NCI-H69 (cell line): ENCODE measurements around the gene KDM2A.

Experiments
- DNase-seq: peaks from one replicate; lab custom pipeline; 2025; lab: John Stamatoyannopoulos, UW

The KDM2A gene

DNA sequence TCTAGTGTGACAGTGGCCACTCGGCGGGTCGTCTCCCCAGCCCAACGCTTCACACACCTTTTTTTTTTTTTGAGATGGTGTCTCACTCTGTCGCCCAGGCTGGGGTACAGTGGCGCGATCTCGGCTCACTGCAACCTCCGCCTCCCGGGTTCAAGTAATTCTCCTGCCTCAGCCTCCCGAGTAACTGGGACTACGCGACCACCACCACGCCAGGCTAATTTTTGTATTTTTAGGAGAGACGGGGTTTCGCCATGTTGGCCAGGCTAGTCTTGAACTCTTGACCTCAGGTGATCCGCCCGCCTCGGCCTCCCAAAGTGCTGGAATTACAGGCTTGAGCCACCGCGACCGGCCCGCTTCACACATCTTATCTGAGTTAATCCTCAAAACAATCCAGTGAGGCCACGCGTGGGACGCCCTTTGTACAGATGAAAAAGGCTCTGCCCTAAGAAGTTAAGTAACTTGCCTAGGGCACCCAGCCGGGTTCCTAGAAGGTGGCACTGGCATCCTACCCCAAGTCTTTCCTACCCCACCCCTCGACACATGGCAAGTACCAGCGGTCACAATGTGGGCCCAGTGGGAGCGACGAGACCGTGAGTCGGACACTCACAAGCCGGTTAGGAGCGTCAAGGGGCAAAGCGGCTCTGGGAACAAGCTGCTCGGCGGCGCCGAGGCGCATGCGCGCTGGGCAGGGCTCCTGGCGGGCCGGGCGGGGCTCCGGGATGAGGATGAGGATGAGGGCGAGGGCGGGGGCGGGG is 142.0 kb downstream of the KDM2A start:
- peak; percentile 65 for DNase-seq

DNA sequence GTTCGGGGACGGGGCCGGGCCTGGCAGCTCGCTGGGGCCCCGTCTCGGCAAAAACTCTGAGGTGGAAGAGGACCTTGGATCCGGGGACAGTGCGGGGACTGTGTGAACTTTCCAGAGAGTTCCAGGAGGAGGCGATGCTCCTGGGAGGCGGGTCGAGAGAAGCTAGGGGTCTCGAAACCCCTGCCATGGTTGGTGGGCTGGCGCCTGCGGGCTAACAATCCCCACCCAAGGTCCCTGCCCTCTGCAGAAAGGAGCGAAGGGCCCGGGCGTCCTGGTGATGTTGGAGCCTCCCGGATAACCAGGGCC is 142.5 kb downstream of the KDM2A start:
- DNase-seq = no peak

DNA sequence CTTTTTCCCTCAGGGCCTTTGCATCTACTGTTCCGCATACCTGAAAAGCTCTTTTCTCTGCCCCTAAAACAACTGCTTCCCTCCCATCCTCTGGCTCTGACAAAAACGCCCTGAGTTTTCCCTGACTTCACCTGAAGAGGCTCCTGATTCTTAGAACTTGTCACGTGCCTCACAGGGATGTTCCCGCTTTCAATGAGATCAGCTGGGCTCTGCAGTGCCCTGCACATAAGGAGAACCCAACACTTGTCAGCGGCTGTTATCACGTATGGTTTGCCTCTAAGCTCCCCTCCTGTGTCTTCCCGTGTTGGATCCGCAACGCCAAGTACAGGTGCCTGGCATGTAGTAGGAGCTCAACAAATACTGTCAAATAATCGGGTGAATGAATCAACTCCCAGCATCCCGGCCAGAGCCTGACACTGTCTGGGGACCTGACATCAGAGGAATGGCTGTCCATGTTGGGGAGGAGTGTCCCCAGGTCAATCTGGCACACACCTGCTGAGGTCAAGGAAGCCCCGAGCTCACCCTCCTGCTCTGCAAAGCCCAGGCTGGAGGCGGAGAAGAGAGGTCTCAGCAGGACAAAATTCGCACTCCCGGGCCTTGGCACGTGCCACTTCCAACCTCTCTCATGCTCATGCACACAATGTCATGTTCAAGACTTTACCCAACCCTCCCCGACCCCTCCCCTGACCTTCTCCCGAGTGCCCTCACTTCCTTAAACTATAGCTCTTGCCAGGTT is 143.1 kb downstream of the KDM2A start:
- peak; percentile 19 for DNase-seq

DNA sequence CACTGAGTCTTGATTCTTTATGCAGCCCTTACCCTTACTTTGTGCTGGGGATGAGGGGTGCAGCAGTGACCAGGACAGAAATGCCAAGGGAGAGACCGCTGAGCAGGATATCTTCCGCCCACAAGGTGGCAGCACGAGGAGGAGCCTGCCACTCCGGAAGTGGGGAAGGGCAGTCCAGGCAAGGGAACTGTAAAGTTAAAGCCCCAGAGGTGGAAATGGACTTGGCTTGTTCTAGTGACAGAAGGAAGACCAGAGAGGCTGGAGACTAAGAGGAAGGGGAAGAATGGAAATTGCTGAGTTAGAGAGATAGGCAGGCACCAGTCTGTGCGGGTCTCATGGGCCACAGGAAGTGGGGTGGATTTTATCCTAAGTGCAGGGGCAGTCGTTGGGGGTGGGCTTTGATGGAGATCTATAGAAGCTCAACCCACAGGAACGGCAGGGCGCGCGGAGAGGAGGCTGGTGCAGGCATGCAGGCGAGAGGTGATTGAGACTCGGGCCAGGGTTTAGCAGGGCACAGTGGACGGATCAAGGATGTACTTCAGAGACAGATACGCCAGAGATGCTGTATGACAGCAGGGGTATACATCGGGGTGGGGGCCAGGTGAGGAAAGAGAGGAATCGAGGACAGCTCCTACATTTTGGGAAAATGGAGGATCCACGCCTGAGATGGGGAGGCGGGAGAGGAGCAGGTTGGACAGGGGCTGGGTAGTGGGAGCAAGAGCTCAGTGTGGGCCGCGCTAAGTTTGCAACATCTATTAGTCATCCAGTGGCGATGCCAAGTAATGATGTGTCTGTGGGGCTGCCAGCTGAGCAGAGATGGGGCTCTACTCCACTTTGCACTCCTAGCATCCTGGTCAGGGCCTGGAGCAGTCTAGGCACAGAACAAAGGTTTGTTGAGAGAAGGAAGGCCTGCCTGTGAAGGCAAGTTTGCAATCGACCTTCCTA is 143.9 kb downstream of the KDM2A start:
- DNase-seq = peak; percentile 85

DNA sequence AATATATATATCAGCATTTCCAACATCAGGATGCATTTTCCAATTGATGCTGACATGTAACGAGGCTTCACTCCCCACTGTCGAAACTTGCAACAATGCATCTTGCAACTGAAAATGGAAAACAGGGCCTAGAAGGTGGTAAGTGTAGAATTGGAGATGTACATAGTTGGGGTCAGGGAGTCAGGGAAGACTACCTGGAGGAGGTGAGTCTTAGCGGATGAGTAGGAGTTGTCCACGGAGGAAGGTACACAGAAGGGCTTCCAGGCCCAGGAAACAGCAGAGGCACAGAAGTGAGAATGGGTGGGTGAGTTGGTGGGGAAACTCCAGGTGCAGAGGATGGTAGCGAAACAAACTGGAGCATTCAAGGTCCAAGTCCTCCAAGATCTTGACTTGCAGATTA is 145.2 kb downstream of the KDM2A start:
- no peak for DNase-seq

DNA sequence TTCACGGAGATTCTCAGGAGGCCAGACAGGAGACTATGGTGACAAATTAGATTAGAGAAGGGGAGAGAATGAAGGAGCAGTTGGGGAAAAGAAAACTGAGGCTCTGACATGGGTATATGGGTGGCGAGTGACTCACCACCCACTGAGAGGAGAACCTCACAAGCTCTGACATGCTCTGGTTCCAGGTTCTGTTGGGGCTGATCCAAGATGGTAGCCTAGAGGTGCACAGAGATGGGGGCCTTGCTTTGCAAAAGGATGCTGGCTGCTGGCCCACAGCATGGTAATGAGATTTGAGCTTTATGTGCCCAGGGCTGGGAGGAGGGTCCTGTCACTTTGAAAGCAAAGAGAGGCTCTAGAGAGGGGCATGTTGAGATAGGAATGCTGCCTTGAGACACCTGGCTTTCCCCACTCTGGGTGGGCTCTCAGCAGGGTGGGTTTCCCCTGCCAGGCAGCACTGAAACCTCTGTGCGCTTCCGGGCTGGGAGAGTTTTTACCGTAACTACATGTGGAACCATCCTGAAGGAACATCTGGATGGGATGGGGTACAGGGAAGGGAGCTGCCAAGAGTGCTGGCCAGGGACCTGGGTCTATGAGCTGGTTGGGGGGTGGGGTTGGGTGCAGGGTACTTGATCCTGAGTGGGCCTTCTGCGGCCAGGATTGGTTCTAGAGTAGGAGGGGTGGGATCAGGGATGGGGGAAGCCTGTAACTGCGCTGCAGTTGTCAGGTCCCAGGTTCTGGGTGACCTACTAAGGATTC is 146.0 kb downstream of the KDM2A start:
- DNase-seq = no peak

DNA sequence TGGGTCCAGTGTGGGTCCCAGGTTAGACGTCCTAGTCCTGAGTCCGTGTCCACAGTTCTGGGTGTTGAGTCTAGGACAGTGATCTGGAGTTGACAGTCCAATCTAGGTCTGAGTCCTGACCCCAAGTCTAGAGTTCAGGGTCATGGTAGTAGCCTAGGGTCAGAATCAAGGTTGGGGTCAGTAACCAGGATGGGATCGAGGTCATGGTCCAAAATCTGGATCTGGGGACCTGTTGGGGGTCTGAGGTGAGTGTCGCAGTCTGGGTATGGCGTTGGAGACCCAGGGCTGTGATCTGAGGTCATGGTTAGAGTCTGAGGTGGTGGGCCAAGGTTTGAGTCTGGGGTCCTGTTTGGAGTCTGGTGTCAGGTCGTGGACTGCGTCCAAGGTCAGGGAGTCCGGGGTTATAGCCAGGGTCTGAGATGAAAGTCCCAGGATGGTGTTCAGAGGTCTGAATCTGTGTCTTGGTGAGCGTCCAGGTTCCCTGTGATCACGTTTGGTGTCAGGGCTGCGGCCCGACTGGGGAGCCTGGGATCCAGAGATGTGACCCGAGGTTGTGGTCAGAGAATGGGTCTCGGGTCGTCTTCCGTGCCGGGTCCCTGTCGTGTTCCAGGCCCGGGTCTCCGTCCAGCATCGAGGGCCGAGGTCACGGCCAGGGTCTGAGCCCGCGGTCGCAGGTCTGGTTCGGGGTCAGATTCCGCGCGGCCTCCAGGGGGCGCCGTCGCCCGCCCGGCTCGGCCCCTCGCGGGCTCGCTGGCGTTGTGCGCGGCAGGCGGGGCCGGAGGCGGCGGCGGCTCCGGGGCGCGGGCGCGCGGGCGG is 146.8 kb downstream of the KDM2A start:
- DNase-seq = peak; percentile 82

DNA sequence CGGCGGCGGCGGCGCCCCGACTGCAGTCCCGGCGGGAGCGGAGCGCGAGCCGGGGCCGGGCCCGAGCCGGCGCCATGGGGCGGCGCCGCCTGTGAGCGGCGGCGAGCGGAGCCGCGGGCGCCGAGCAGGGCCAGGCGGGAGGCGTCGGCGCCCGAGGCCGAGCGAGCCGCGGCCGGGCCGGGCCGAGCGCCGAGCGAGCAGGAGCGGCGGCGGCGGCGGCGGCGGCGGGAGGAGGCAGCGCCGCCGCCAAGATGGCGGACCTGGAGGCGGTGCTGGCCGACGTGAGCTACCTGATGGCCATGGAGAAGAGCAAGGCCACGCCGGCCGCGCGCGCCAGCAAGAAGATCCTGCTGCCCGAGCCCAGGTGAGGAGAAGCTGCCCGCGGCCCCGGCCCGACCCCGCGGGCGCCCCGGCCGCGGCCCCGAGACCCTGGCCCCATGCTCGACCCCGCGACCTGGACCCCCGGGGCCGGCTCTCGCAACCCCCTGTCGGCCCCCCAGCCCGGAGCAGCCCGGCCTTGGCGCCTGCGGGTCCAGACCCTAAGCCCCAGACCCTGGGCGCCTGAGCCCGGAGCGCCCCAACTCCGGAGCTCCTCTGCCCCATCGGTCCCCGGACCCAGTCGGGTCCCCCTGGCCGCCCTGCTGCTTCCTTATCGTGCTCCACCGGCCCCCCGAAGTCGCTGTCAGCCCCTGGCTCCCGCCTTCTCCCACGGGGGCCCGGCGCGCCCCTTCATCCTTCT is 147.6 kb downstream of the KDM2A start, which contains the start of gene GRK2:
TSS of gene GRK2 (plus strand) at position 25 of the 739 bp plus-strand sequence. CDS start at position 252, 227 bp downstream.
- peak; percentile 78 for DNase-seq

DNA sequence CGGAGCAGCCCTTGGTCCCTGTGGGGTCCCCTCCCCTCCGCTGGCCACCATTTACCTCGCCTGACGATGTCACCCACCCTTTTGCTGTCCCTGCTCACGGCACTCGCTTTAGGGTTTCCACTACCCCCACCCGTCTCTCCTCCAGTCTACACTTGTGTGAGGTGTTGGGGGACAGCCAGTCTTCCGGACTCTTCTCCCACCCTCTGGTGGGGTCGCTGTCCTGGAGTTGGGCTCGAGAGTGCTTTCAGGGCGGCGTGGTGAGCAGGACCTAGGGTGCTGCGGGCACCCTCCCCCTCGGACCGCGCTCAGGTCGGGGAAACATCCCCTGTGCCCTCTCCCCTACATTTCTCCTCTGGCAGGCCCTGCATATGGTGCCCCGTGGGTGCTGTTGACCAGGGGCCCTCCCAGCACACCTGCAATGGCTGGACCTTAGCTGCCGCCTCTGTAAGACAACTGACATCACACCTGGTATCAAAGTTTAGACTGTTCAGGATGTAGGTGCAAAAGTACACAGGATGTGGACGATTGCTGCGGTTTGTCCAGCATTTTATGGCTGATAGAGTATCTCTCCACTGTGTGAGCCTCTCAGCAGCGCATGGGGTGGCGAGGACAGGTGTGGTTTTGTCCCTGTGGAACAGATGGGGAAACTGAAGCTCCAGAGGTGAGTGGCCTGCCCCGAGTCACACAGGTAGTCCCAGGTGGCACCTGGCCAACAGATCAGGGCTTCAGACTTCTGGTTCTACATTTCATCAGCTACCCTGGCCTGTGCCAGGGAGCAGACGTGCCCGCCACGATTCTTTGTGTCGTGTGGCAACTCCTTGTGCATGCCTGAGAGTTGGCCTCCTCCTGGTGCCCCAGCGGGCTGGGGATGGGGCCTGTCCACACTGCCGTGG is 148.4 kb downstream of the KDM2A start:
- DNase-seq = peak; percentile 23

DNA sequence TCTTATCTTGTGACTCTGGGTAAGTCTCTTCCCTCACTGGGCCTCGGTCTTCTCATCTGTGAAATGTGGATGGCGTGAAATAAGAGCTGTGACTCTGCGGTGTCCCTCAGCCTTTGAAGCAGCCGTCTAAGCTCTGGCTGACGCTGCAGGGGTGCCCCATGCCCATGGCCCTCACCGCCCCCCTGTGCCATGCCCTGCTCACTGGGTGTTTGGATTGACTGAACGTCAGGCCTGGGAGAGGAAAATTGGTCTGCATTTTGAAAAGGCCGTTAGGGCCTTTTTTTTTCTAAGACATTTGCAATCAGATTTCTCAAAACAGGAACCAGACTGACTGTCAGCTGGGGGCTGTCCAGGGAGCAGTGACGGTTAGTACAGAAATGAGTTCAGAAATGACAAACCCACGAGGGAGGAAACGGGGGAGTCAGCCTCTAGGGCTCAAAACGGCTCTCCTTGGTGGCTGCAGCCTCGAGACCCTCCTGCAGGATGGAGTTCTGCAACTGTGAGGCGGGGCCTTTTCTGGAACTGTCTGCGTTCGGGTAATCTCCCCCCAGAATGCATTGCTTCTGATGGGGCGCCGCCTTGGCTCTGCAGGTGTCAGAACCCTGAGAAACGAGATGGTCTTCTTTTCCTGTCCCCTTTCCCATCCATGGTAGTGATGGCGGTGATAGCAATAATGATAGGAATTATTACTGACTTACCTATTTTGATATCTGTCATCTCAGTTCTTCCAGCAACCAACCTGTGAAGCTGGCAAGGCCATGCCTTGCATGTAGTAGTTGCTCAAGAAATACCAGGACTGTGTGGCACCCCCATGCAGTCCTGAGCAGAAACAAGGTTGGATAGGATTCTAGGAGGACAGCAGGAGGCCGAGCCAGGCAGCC is 149.3 kb downstream of the KDM2A start:
- no peak for DNase-seq

DNA sequence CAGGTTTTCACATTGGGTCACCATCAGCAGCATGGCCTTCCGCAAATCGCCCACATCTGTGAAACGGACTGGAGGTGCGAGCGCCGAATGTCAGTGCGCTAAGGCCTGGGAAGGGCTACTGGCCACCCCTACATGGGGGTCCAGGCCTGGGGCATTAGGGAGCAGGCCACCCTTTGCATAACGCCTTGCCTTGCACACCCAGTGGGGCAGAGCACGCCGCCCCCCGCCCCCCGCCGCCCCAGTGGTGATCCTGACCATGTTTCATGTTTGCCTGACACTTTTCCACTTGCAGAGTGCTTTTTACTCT is 149.9 kb downstream of the KDM2A start:
- DNase-seq = no peak

DNA sequence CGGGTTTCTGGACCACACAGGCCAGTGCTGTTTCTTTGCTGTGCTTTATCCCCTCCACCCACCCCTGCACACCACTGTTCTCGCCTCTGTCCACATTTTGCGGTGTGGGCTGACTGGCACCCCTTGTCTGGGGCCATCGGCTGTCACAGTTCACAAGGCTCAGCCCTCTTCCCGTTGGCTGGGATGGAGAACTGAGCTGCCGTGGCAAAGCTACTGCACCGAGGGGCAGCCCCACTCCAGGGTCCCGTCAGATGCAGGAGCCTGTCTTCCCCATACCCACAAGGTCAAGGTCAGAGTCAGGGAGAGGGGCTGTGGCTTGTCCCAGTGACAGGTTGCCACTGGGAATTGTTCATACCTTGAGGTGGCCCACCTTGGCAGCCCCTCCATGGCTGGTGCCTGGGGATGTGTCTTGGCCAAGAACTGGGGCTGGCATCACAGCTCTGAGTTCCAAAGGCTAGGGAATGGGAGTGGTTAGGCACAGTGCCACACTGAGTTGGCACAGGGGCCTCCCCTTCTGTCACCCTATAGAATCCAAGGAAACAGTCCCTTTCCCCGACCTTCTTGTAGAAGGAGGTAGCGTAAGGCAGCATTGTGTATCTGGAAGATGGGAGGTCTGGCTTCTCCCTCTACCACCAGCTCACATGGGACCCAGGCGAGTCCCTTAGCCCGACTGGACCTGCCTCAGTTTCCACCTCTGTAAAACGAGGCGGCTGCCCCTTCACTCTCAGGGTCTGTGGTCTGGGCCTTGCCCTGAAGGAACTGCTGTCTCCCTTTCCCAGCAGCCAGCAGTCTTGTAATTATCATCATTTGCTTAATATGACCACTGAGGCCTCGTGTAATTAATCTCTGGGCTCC is 150.6 kb downstream of the KDM2A start:
- DNase-seq = peak; percentile 24

DNA sequence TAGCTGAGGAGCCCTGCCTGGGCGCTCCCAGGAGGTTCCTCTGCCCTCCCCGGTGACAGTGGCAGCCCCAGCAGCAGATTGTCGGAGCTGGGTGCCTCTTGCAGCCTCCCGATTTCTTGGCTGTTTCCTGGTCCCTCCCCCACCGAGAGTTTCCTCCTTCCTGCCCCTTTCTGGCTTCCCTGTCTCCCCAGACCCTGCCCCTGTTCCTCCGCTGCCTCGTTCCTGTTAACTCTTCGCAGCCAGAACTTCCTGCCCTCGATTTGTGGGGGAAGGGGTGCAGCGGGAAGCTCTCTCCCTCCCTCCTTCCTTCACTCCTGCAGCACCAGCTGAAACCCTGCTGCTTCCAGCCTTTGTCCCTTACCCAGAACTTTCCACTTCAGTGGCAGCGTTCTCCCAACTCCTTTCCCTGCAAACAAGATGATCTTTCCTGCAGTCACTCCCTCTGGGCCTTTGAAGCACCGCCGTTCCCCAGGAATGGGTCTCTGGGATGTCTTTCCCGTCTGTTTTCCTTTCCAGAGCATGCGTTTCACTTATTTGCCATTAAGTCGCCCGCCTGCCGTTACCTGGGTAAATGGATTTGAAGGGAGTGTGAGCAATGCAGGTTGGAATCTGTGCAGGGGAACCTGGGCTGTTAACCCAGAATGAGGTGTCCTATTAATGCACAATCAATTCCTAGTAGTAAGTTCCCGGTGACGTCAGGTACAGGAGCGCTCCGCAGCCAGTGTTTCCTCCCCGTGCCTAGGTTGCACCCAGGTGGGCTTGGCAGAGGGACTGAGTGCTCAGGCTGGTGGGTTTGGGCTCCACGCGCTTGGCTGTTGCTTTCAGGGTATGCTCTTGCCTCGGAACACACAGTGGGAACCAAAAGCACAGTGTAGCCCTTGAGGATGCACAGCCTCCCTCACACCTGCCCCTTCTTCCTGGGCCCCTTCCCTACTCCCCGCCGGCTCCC is 151.5 kb downstream of the KDM2A start:
- peak; percentile 28 for DNase-seq

DNA sequence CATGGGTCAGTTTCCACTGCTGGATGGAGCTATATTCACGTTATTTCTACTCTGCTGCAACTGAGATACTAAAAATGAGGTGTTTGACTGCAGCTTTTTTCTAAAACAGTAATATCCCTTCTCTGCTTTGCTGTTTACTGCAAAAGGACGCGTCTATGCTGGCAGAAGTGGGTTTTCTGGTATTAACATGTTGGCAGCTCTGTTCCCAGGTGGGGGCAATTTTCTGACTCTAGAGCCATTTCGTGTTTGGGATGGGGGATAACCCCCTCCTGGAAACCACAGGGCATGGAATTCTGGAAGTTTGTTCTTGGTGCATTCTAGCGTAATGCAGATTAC is 152.1 kb downstream of the KDM2A start:
- DNase-seq = no peak

DNA sequence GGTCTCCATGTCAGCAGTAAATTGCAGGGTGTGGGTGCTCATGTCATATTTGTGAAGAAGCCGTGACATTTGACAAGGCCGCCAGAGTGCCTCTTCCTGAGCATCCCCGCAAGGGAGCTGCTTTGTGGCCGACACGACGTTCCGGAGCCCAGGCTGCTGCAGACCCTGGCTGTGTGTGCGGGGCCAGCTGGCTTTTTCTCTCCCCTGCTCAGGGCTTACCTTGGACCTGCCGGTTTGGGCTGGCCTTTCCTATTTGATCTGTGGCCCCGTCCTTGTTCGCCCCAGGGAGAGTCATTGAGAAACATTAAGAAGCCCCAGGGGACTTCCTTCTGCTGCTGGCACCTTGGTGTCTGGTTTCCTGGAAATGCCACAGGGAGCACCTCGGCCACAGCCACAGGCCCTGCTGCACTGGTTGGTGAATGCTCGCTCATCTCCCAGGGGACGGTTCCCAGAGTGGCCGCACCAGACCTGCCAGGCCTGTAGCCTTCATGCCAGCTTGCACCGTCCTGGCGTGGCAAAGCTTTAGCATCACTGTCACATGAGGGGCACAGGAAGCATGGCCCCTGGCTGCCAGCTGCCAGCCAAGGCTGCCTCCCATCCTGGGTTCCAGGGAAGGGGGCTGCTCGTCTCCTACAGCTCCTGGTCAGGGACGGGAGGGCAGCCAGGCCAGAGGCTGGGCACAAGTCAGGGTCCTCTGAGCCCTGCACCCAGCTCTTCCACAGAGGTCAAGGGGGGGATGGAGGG is 152.7 kb downstream of the KDM2A start:
- peak; percentile 85 for DNase-seq
